Liver (tissue), 9 donors: Measurements from ENCODE around the gene PRDX1. TPM values are rescaled to one million over a fixed set of nuclear protein-coding genes. Genes with fewer than 3 reads are reported as not detected.

ENCODE experiments used
- DNase-seq: peaks from one replicate; pipeline ENCODE4 v3.0.0-alpha.2; 2017; ENCODE audit warnings: low spot score
- H3K27ac ChIP-seq, 2 donors: one replicate each; pipeline ENCODE4 v1.7.0; 2013; ENCODE audit warnings: inconsistent platforms in 2 of 2, low read length in 2 of 2, control low read depth in 1 of 2, low read depth in 1 of 2, mild to moderate bottlenecking in 1 of 2
- H3K27me3 ChIP-seq, 4 donors: one replicate each; pipeline versions ENCODE4 v1.6.1 to v1.7.0; 2013; ENCODE audit warnings: low read length in 3 of 4, inconsistent platforms in 1 of 4, mild to moderate bottlenecking in 1 of 4, moderate library complexity in 1 of 4; ENCODE audit not compliant: control insufficient read depth in 4 of 4, insufficient read depth in 4 of 4
- H3K36me3 ChIP-seq, 4 donors: one replicate each; pipeline versions ENCODE4 v1.6.1 to v1.7.0; 2013; ENCODE audit warnings: low read length in 3 of 4, mild to moderate bottlenecking in 3 of 4, low read depth in 1 of 4, moderate library complexity in 1 of 4; ENCODE audit not compliant: control insufficient read depth in 4 of 4, insufficient read depth in 3 of 4
- H3K4me1 ChIP-seq, 4 donors: one replicate each; pipeline versions ENCODE4 v1.6.1 to v1.7.0; 2013; ENCODE audit warnings: low read length in 3 of 4, mild to moderate bottlenecking in 3 of 4, moderate library complexity in 1 of 4; ENCODE audit not compliant: control insufficient read depth in 4 of 4, insufficient read depth in 4 of 4
- H3K4me3 ChIP-seq, 3 donors: one replicate each; pipeline versions ENCODE4 v1.6.1 to v1.7.0; 2013; ENCODE audit warnings: low read length in 3 of 3, control low read depth in 1 of 3, low read depth in 1 of 3, mild to moderate bottlenecking in 1 of 3
- H3K9ac ChIP-seq, 2 donors: one replicate each; pipeline ENCODE4 v1.7.0; 2013; ENCODE audit warnings: low read length in 2 of 2, mild to moderate bottlenecking in 2 of 2, moderate library complexity in 2 of 2, control low read depth in 1 of 2, low read depth in 1 of 2
- H3K9me3 ChIP-seq, 4 donors: one replicate each; pipeline versions ENCODE4 v1.6.1 to v1.7.0; 2013; ENCODE audit warnings: low read length in 3 of 4; ENCODE audit not compliant: control insufficient read depth in 4 of 4
- EGR1 ChIP-seq, 2 donors: IDR thresholded peaks; 2 replicates each; pipeline ENCODE4 v1.6.1; 2016 to 2018; ENCODE audit warnings: antibody characterized with exemption in 2 of 2, low read depth in 2 of 2
- FOXA1 ChIP-seq: IDR thresholded peaks from 2 replicates; pipeline ENCODE4 v1.6.1; 2016; ENCODE audit warnings: antibody characterized with exemption
- FOXA2 ChIP-seq: IDR thresholded peaks from 2 replicates; pipeline ENCODE4 v1.6.1; 2016; ENCODE audit warnings: antibody characterized with exemption
- GABPA ChIP-seq, 2 donors: IDR thresholded peaks in 1 of 2; conservative IDR thresholded peaks in 1 of 2; 2 replicates each; pipeline ENCODE4 v1.6.1; 2016; ENCODE audit warnings: antibody characterized with exemption in 2 of 2, mild to moderate bottlenecking in 1 of 2, moderate library complexity in 1 of 2
- HNF4A ChIP-seq, 2 donors: conservative IDR thresholded peaks; 2 replicates each; pipeline ENCODE4 v1.6.1; 2016; ENCODE audit warnings: antibody characterized with exemption in 2 of 2, mild to moderate bottlenecking in 2 of 2
- HNF4G ChIP-seq: IDR thresholded peaks from 2 replicates; pipeline ENCODE4 v1.6.1; 2016; ENCODE audit warnings: antibody characterized with exemption
- JUND ChIP-seq, 2 donors: IDR thresholded peaks; 2 replicates each; pipeline ENCODE4 v1.6.1; 2016; ENCODE audit warnings: antibody characterized with exemption in 2 of 2
- NR2F2 ChIP-seq: IDR thresholded peaks from 2 replicates; pipeline ENCODE4 v1.6.1; 2016; ENCODE audit warnings: antibody characterized with exemption
- RAD21 ChIP-seq, 2 donors: IDR thresholded peaks; 2 replicates each; pipeline ENCODE4 v1.6.1; 2016; ENCODE audit warnings: antibody characterized with exemption in 2 of 2, mild to moderate bottlenecking in 2 of 2
- RXRA ChIP-seq, 2 donors: IDR thresholded peaks; 2 replicates each; pipeline ENCODE4 v1.6.1; 2017 to 2018; ENCODE audit warnings: antibody characterized with exemption in 2 of 2, mild to moderate bottlenecking in 1 of 2
- SP1 ChIP-seq: IDR thresholded peaks from 2 replicates; pipeline ENCODE4 v1.6.1; 2018; ENCODE audit warnings: antibody characterized with exemption, mild to moderate bottlenecking
- TAF1 ChIP-seq: conservative IDR thresholded peaks from 2 replicates; pipeline ENCODE4 v1.6.1; 2016; ENCODE audit warnings: antibody characterized with exemption, mild to moderate bottlenecking
- YY1 ChIP-seq: IDR thresholded peaks from 2 replicates; pipeline ENCODE4 v1.6.1; 2016; ENCODE audit warnings: antibody characterized with exemption, mild to moderate bottlenecking
- ZBTB33 ChIP-seq: IDR thresholded peaks from 2 replicates; pipeline ENCODE4 v1.6.1; 2016; ENCODE audit warnings: antibody characterized with exemption
- WGBS: extraction: QIAGEN DNeasy Blood & Tissue Kit; methylation state at CpG from one replicate; pipeline ENCODE4 v1.1.7; 2013; 5-methylcytosine and 5-hydroxymethylcytosine counted together
- polyA plus RNA-seq, 2 donors: library from polyadenylated mRNA; stranded (reverse) in 1 of 2; unstranded in 1 of 2; fragments of 200-250 nt in 1 of 2; fragments of >200 nt in 1 of 2; fragmentation: Nextera tagmentation in 1 of 2; extraction: Ambion mirVana in 1 of 2; gene quantifications; one replicate each; pipeline versions ENCODE4 v1.2.1 to v1.2.3, GENCODE V29; 2013 to 2015
- total RNA-seq, 2 donors: library from RNA; depleted of rRNA; stranded (reverse); fragments of >200 nt; gene quantifications; one replicate each; pipeline ENCODE4 v1.2.3, GENCODE V29; 2014
- TF ChIP-seq, protein P1 (sequence below): IDR thresholded peaks from 2 replicates; pipeline ENCODE4 v1.6.1; 2016; ENCODE audit warnings: antibody characterized with exemption, mild to moderate bottlenecking
- TF ChIP-seq, protein P2 (sequence below): IDR thresholded peaks from 2 replicates; pipeline ENCODE4 v1.6.1; 2016; ENCODE audit warnings: antibody characterized with exemption
- TF ChIP-seq, protein P3 (sequence below): IDR thresholded peaks from 2 replicates; pipeline ENCODE4 v1.6.1; 2016; ENCODE audit warnings: antibody characterized with exemption
- TF ChIP-seq, protein P4 (sequence below): fragments of 150-350 bp; IDR thresholded peaks from 2 replicates; pipeline ENCODE4 v1.5.1; 2017; ENCODE audit warnings: improper control_type of control experiment, low read depth, low read length; ENCODE audit not compliant: missing input control
- donor health status: healthy.
- donor health status: healthy.
- donor health status: healthy.
- donor health status: healthy.
- donor health status: healthy.

PRDX1 gene
- total RNA-seq (100 to 1,000 TPM; 270 to 286 TPM), polyA plus RNA-seq (100 to 1,000 TPM; 508 to 623 TPM)

- Histone ChIP-seq H3K4me3 (peak within 1 kb of the TSS; percentile 79 to 97 (median 85)), H3K27me3 (no peaks in the 10 kb centered on the region), H3K27ac (peak within 1 kb of the TSS; percentile 92 to 96), H3K36me3 (peaks cover 2 to 12% (median 6%) of the 10 kb centered on the region in 4 donors), H3K4me1 (peaks cover 13 to 36% (median 28%) of the 10 kb centered on the region in 4 donors), H3K9me3 (no peaks in the 10 kb centered on the region), H3K9ac (peak within 1 kb of the TSS; percentile 90 to 98)
- TF ChIP-seq NR2F2 (peak; percentile 31), RAD21 (IDR thresholded peaks at IDR 0.05) (peak; percentile 29 to 56), FOXA1 (no peak), YY1 (peak; percentile 74), RXRA (IDR thresholded peaks at IDR 0.05) (peak; percentile 45 to 53), GABPA (IDR thresholded peaks at IDR 0.05 in 1 of 2, conservative IDR thresholded peaks at IDR 0.05 in 1 of 2) (peak in 1 of 2 donors; percentile 49), JUND (IDR thresholded peaks at IDR 0.05) (peak; percentile 36), ZBTB33 (peak; percentile 100), HNF4G (no peak), FOXA2 (no peak), EGR1 (IDR thresholded peaks at IDR 0.05; ENCODE audit: low read depth in 2 of 2) (peak in 1 of 2 donors; percentile 73), TAF1 (peak; percentile 99), HNF4A (conservative IDR thresholded peaks at IDR 0.05) (peak; percentile 22 to 36), SP1 (peak; percentile 88)
- TF ChIP-seq, protein P1, sequence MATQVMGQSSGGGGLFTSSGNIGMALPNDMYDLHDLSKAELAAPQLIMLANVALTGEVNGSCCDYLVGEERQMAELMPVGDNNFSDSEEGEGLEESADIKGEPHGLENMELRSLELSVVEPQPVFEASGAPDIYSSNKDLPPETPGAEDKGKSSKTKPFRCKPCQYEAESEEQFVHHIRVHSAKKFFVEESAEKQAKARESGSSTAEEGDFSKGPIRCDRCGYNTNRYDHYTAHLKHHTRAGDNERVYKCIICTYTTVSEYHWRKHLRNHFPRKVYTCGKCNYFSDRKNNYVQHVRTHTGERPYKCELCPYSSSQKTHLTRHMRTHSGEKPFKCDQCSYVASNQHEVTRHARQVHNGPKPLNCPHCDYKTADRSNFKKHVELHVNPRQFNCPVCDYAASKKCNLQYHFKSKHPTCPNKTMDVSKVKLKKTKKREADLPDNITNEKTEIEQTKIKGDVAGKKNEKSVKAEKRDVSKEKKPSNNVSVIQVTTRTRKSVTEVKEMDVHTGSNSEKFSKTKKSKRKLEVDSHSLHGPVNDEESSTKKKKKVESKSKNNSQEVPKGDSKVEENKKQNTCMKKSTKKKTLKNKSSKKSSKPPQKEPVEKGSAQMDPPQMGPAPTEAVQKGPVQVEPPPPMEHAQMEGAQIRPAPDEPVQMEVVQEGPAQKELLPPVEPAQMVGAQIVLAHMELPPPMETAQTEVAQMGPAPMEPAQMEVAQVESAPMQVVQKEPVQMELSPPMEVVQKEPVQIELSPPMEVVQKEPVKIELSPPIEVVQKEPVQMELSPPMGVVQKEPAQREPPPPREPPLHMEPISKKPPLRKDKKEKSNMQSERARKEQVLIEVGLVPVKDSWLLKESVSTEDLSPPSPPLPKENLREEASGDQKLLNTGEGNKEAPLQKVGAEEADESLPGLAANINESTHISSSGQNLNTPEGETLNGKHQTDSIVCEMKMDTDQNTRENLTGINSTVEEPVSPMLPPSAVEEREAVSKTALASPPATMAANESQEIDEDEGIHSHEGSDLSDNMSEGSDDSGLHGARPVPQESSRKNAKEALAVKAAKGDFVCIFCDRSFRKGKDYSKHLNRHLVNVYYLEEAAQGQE: peak; percentile 97
- TF ChIP-seq, protein P2, sequence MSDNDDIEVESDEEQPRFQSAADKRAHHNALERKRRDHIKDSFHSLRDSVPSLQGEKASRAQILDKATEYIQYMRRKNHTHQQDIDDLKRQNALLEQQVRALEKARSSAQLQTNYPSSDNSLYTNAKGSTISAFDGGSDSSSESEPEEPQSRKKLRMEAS: no peak
- TF ChIP-seq, protein P3, sequence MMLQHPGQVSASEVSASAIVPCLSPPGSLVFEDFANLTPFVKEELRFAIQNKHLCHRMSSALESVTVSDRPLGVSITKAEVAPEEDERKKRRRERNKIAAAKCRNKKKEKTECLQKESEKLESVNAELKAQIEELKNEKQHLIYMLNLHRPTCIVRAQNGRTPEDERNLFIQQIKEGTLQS: no peak
- TF ChIP-seq, protein P4, sequence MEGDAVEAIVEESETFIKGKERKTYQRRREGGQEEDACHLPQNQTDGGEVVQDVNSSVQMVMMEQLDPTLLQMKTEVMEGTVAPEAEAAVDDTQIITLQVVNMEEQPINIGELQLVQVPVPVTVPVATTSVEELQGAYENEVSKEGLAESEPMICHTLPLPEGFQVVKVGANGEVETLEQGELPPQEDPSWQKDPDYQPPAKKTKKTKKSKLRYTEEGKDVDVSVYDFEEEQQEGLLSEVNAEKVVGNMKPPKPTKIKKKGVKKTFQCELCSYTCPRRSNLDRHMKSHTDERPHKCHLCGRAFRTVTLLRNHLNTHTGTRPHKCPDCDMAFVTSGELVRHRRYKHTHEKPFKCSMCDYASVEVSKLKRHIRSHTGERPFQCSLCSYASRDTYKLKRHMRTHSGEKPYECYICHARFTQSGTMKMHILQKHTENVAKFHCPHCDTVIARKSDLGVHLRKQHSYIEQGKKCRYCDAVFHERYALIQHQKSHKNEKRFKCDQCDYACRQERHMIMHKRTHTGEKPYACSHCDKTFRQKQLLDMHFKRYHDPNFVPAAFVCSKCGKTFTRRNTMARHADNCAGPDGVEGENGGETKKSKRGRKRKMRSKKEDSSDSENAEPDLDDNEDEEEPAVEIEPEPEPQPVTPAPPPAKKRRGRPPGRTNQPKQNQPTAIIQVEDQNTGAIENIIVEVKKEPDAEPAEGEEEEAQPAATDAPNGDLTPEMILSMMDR: peak; percentile 14
- under 1% methylated on average over 72 of the region's 72 CpGs for WGBS
- peak; percentile 98 for DNase-seq
These were observed at the start of gene PRDX1 for GRCh38 chr1:45521413-45522323. Gene PRDX1 (minus strand): TSS chr1:45521884. CDS start chr1:45519043, 2,841 bp downstream.
